HepG2 (cell line): ENCODE data around the gene ZSWIM8. TPM values are rescaled to one million over a fixed set of nuclear protein-coding genes. Genes with fewer than 3 reads are reported as not detected.

Experiments
- CEBPZ ChIP-seq: IDR thresholded peaks from 2 replicates; pipeline ENCODE4 v1.6.1; 2012; ENCODE audit warnings: low read length, improper control_type of control experiment
- CERS6 ChIP-seq: sonication (generic); formaldehyde crosslinking; IDR thresholded peaks from 2 replicates; pipeline ENCODE4 v1.5.0; 2020; ENCODE audit warnings: missing genetic modification reagents
- ETV5 ChIP-seq: IDR thresholded peaks from 2 replicates; pipeline ENCODE4 v1.6.1; 2018; ENCODE audit warnings: missing biosample characterization, missing genetic modification reagents, inconsistent platforms, borderline replicate concordance
- GABPB1 ChIP-seq: IDR thresholded peaks from 2 replicates; pipeline ENCODE4 v1.6.1; 2016; ENCODE audit warnings: mild to moderate bottlenecking, missing genetic modification reagents, moderate library complexity, missing compliant biosample characterization
- HMGXB3 ChIP-seq: sonication (generic); formaldehyde crosslinking; IDR thresholded peaks from 2 replicates; pipeline ENCODE4 v1.4.0; 2020; ENCODE audit warnings: missing genetic modification reagents, borderline replicate concordance
- HOXA3 ChIP-seq: sonication (generic); formaldehyde crosslinking; IDR thresholded peaks from 2 replicates; pipeline ENCODE4 v1.5.0; 2020; ENCODE audit warnings: missing genetic modification reagents
- KAT8 ChIP-seq: IDR thresholded peaks from 2 replicates; pipeline ENCODE4 v1.6.1; 2016; ENCODE audit warnings: missing genetic modification reagents, missing compliant biosample characterization
- KMT2A ChIP-seq: sonication (generic); formaldehyde crosslinking; IDR thresholded peaks from 2 replicates; pipeline ENCODE4 v1.4.0; 2020; ENCODE audit warnings: missing genetic modification reagents
- POLR2AphosphoS5 ChIP-seq: IDR thresholded peaks from 2 replicates; pipeline ENCODE4 v1.6.1; 2012; ENCODE audit warnings: low read depth, low read length
- REPIN1 ChIP-seq: sonication (generic); formaldehyde crosslinking; IDR thresholded peaks from 2 replicates; pipeline ENCODE4 v1.8.0; 2022; ENCODE audit warnings: missing genetic modification reagents, low read depth, mild to moderate bottlenecking, borderline replicate concordance
- SATB2 ChIP-seq: sonication (generic); formaldehyde crosslinking; IDR thresholded peaks from 2 replicates; pipeline ENCODE4 v1.5.0; 2020; ENCODE audit warnings: missing genetic modification reagents
- TBX3 ChIP-seq: fragments of 450-650 bp; IDR thresholded peaks from 2 replicates; pipeline ENCODE4 v1.6.1; 2017; ENCODE audit warnings: antibody characterized with exemption, mild to moderate bottlenecking, inconsistent platforms, borderline replicate concordance
- TCF7L2 ChIP-seq: IDR thresholded peaks from 2 replicates; pipeline ENCODE4 v1.6.1; 2011; ENCODE audit warnings: mild to moderate bottlenecking, low read depth, low read length, moderate library complexity
- TEAD3 ChIP-seq: optimal IDR thresholded peaks from 2 replicates; pipeline ENCODE3; 2016; ENCODE audit warnings: borderline replicate concordance
- ZFP91 ChIP-seq: sonication (generic); formaldehyde crosslinking; IDR thresholded peaks from 2 replicates; pipeline ENCODE4 v1.9.0; 2022; ENCODE audit warnings: missing genetic modification reagents, mild to moderate bottlenecking, borderline replicate concordance
- ZNF441 ChIP-seq: sonication (generic); formaldehyde crosslinking; IDR thresholded peaks from 2 replicates; pipeline ENCODE4 v1.7.0; 2021; ENCODE audit warnings: missing genetic modification reagents, borderline replicate concordance
- ZNF547 ChIP-seq: sonication (generic); formaldehyde crosslinking; IDR thresholded peaks from 2 replicates; pipeline ENCODE4 v1.5.1; 2020; ENCODE audit warnings: mild to moderate bottlenecking, missing genetic modification reagents
- ZNF549 ChIP-seq: sonication (generic); formaldehyde crosslinking; IDR thresholded peaks from 2 replicates; pipeline ENCODE4 v1.5.0; 2020; ENCODE audit warnings: missing genetic modification reagents
- polyA plus RNA-seq, 8 experiments: library from polyadenylated mRNA; depleted of rRNA in 3 of 8; stranded (reverse) in 7 of 8; unstranded in 1 of 8; fragments of >200 nt; fragmentation: Illumina TruSeq in 4 of 8; extraction: Trizol in 4 of 8; gene quantifications; 2 replicates each; pipeline versions ENCODE4 v1.2.1 to v1.2.3, GENCODE V29; 2011 to 2016; ENCODE audit warnings: low read depth in 4 of 8, missing spikeins in 1 of 8, mixed read lengths in 1 of 8; ENCODE audit not compliant: insufficient read depth in 1 of 8
- total RNA-seq, 5 experiments: library from RNA; depleted of rRNA; stranded (reverse); fragments of >200 nt; fragmentation: Illumina TruSeq; extraction: Trizol; gene quantifications; 2 replicates each; pipeline ENCODE4 v1.2.3, GENCODE V29; 2016; ENCODE audit warnings: low read depth in 1 of 5
- TF ChIP-seq, protein P1 (sequence below): sonication (generic); formaldehyde crosslinking; IDR thresholded peaks from 2 replicates; pipeline ENCODE4 v1.5.0; 2020; ENCODE audit warnings: missing genetic modification reagents

The ZSWIM8 gene
- total and polyA plus RNA-seq, 2 of the 13 experiments (the other 11 are each of a cell fraction or from before 2014, with no cell fraction given): 39.9 to 98.2 TPM

DNA sequence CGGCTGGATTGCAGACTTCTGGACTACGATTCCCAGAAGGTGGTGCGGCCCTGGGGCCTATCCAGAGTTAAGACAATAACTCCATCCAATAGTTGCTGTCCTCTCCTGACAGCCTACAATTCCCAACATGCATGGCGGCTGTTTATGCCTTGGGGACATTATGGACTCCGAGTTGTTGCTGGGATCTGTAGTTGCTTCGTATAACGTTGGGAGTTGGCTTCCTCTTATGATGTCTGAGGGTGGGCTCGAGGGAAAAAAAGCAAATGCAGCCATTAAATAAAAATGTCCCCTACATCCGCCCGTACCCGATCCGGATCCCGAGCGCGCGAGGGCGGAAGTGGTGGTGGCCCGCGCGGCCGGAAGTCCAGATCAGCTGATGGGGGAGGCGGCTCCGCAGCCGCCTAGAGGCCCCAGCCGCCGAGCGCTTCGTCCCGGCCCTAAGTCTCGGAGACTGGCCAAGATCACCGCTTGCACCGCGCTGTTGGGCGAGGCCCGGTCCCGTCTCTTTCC, at the start of gene ZSWIM8 (continued):
- 0 out of 2 replicates have a peak, but pooled peaks have one; percentile 34 for TF ChIP-seq ZNF547 (CRISPR knock-in tag)
- no peak for TF ChIP-seq ZNF549
- peak; percentile 83 for TF ChIP-seq KAT8 (CRISPR knock-in tag)
- no peak for TF ChIP-seq ZFP91 (CRISPR knock-in tag)
- TF ChIP-seq GABPB1 (CRISPR knock-in tag): peak; percentile 98
- no peak for TF ChIP-seq TBX3
- TF ChIP-seq HMGXB3 (CRISPR knock-in tag): peak; percentile 98
- peak; percentile 59; the same call in 1 of the 2 replicates for TF ChIP-seq HOXA3 (CRISPR knock-in tag)
- peak; percentile 43 for TF ChIP-seq ETV5 (CRISPR knock-in tag)
- peak; percentile 30 for TF ChIP-seq POLR2AphosphoS5
- TF ChIP-seq SATB2 (CRISPR knock-in tag): no peak
- no peak for TF ChIP-seq CEBPZ
- 0 out of 2 replicates have a peak, but pooled peaks have one; percentile 19 for TF ChIP-seq ZNF441
- no peak for TF ChIP-seq CERS6 (CRISPR knock-in tag)
- TF ChIP-seq TEAD3: peak; percentile 13
- peak; percentile 64; the same call in 1 of the 2 replicates for TF ChIP-seq KMT2A (CRISPR knock-in tag)
- TF ChIP-seq TCF7L2: no peak
- TF ChIP-seq REPIN1 (CRISPR knock-in tag): peak; percentile 44; the same call in 1 of the 2 replicates
- TF ChIP-seq, protein P1, sequence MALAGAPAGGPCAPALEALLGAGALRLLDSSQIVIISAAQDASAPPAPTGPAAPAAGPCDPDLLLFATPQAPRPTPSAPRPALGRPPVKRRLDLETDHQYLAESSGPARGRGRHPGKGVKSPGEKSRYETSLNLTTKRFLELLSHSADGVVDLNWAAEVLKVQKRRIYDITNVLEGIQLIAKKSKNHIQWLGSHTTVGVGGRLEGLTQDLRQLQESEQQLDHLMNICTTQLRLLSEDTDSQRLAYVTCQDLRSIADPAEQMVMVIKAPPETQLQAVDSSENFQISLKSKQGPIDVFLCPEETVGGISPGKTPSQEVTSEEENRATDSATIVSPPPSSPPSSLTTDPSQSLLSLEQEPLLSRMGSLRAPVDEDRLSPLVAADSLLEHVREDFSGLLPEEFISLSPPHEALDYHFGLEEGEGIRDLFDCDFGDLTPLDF: 0 out of 2 replicates have a peak, but pooled peaks have one; percentile 54
